Activated CD4-positive, alpha-beta memory T cell treated with anti-CD3 and anti-CD28 coated beads for 36 hours (primary cell): ENCODE measurements around the gene SCN5A. TPM values are rescaled to one million over a fixed set of nuclear protein-coding genes. Genes with fewer than 3 reads are reported as not detected.

ENCODE experiments used
- CTCF ChIA-PET: fragments of 350-600 bp; sonication (Branson Sonifier 250); formaldehyde crosslinking; loops from one replicate; lab custom pipeline; 2021; ENCODE audit warnings: antibody characterized with exemption, inconsistent platforms; lab: Charles Lee
- POLR2A ChIA-PET: fragments of 350-600 bp; sonication (Branson Sonifier 250); formaldehyde crosslinking; loops from one replicate; lab custom pipeline; 2021; ENCODE audit warnings: antibody characterized with exemption; lab: Charles Lee
- DNase-seq: peaks from one replicate; pipeline ENCODE4 v3.0.0-alpha.2; 2020
- H3K27ac Mint-ChIP-seq: one replicate; pipeline ENCODE4 v1.8.0; 2021; ENCODE audit warnings: mixed read lengths
- H3K27me3 Mint-ChIP-seq: one replicate; pipeline ENCODE4 v1.8.0; 2021; ENCODE audit warnings: mixed read lengths
- H3K36me3 Mint-ChIP-seq: one replicate; pipeline ENCODE4 v1.8.0; 2021; ENCODE audit warnings: mixed read lengths
- H3K4me1 Mint-ChIP-seq: one replicate; pipeline ENCODE4 v1.8.0; 2021; ENCODE audit warnings: low read depth, mixed read lengths
- H3K4me3 Mint-ChIP-seq: one replicate; pipeline ENCODE4 v1.8.0; 2021; ENCODE audit warnings: mild to moderate bottlenecking, mixed read lengths
- H3K9me3 Mint-ChIP-seq: one replicate; pipeline ENCODE4 v1.8.0; 2021; ENCODE audit warnings: mixed read lengths
- intact Hi-C: fragments of 100-400 bp; cut with micrococcal nuclease; formaldehyde crosslinking; loops from one replicate; pipeline ENCODE4 v1.15.1; 2023
- total RNA-seq, 2 experiments: library from RNA; stranded (reverse); gene quantifications; one replicate each; pipeline ENCODE4 v1.2.3, GENCODE V29; 2021

SCN5A gene
- total RNA-seq, 2 experiments from 2014 or later, result 0.12 to 0.34 TPM

DNA sequence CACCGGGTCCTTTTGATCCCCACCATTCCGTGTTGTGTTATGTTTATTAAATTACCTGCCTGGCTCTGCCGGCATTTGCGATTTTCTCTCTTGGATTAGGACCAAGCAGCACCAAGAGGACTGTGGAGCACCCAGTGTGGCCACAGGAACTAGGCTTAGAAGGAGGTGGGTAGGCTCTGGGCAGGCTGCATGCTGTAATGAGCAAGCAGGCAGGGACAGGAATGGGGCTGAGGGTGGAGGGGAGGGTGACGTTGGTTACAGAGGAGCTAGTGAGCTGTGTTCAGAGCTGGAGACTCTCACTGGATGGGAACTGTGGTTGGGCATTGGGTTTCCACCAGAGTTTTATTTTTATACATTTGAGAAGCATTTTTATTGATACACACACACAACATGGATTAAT, 7.9 kb upstream of the SCN5A start:
- ChIA-PET POLR2A (no interaction called here), CTCF (interaction anchor here (0.6 to 6.5 kb wide), 3 partner anchors 36 to 684 kb away, joined by 4 to 77 read pairs (median 5); no protein-coding TSS in a partner anchor)
- intact Hi-C loops, result no loop called here
- Mint-ChIP-seq H3K4me1 (peaks cover 4% of the 10 kb centered on the region), H3K9me3 (peaks cover 4% of the 10 kb centered on the region), H3K27ac (no peak overlapping the region), H3K36me3 (peaks cover 3% of the 10 kb centered on the region), H3K27me3 (peaks cover 29% of the 10 kb centered on the region), H3K4me3 (no peak overlapping the region)
- DNase-seq, result no peak

DNA sequence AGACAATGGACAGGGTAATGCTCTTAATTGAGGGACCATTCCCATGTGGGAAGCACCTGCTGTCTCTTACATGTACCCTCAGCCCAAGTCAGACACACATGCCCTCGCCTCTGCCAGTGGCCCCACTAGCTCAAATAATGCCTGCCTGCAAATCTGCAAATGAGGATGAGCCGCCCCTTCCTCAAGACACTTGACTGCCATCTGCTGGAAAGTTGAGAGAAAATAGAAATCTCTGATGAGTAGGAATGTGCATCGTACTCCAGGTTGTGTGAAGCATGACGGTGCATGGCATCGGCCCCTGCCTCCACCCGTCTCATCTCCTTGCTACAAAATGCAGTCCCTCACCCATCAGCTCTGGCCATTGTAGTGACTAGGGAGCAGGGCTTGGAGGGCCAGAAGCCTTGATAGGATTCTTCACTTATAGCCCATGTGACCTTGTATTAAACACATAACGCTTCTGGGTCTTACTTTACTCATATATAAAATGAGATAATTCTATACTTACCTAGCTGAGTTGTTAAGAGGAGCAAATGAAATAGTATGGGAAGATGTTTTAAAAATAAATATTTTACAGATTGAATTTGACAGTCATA, 6.3 kb upstream of the SCN5A start:
- intact Hi-C loops, result no loop called here
- Mint-ChIP-seq H3K4me1 (peaks cover 7% of the 10 kb centered on the region), H3K27me3 (peaks cover 32% of the 10 kb centered on the region), H3K36me3 (peaks cover under 1% of the 10 kb centered on the region), H3K9me3 (peaks cover 1% of the 10 kb centered on the region), H3K4me3 (no peak overlapping the region), H3K27ac (no peak overlapping the region)
- ChIA-PET POLR2A (no interaction called here), CTCF (interaction anchor here (0.6 to 6.5 kb wide), 14 partner anchors 9 to 749 kb away, joined by 3 to 77 read pairs (median 4); partner anchors contain the start of genes EXOG and XYLB)
- peak; percentile 18 for DNase-seq

DNA sequence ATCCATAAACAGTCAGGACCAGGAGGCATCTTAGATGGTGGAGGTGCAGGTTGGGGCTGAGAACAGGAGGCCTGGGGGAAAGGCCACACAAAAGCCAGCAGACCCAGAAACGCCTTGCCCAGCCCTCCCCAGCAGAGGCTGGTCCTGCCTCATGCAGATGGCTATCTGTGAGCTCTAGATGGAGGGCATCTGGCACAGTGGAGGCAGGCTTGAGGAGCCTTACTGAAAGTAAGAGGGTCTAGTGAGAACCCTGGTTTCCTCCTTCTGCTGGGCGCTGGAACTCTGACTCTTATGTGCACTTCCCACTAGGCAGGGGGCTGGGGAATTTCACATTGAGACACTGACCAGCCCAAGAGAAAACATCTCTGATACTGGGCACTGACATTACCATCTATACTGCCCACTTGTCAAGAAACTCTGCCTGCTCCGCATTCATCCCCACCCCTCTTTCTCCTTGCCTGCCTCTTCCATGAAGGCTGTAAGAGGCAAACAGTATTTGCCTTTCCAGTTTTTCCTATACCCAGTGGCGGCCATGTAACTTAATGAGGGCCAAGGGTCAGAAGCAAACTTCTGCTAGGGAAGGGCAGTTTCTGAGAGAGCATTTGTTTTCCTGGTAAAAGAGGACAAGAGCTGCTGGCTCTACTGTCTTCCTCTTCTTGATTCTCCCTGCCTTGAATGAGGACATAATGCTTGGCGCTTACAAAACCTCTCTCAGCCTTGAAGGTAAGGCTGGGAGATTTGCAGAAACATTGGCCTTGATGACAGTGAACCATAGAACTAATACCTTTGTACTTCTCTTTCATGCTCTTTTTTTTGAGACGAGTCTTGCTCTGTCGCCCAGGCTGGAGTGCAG, 4.4 kb upstream of the SCN5A start:
- no peak for DNase-seq
- Mint-ChIP-seq H3K4me1 (peaks cover 7% of the 10 kb centered on the region), H3K36me3 (no peaks in the 10 kb centered on the region), H3K27me3 (peaks cover 26% of the 10 kb centered on the region), H3K4me3 (no peak overlapping the region), H3K9me3 (no peaks in the 10 kb centered on the region), H3K27ac (no peak overlapping the region)
- CTCF ChIA-PET, result interaction anchor here (3.6 to 6.5 kb wide), 2 partner anchors 133 to 134 kb away, joined by 77 to 81 read pairs; no protein-coding TSS in a partner anchor
- POLR2A ChIA-PET, result no interaction called here
- intact Hi-C loops, result no loop called here

DNA sequence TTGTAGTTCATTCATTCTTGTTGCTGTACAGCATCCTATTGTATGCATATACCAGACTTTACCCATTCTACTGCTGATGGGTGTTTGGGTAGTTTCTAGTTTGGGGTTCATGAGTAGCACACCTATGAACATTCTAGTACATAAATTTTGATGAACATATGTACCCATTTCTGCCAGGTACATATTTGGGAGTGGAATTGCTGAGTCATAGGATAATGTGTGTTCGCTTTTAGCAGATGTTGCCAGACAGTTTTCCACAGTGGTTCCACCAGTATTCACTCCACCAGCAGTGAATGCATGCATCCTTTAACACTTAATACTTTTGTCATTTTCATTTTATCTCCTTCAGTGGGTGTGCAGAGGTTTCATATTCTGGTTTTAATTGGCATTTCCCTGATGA, 3.4 kb upstream of the SCN5A start:
- ChIA-PET CTCF (interaction anchor here (2.9 to 3.6 kb wide), 3 partner anchors 9 to 156 kb away, joined by 15 to 81 read pairs (median 17); partner anchors contain the start of gene EXOG), POLR2A (no interaction called here)
- no peak overlapping the region for H3K4me3 Mint-ChIP-seq
- intact Hi-C loops, result no loop called here
- no peak overlapping the region for H3K27ac Mint-ChIP-seq
- H3K36me3 Mint-ChIP-seq, result no peaks in the 10 kb centered on the region
- H3K9me3 Mint-ChIP-seq, result no peaks in the 10 kb centered on the region
- peaks cover 11% of the 10 kb centered on the region for H3K4me1 Mint-ChIP-seq
- no peak for DNase-seq
- peaks cover 21% of the 10 kb centered on the region for H3K27me3 Mint-ChIP-seq

DNA sequence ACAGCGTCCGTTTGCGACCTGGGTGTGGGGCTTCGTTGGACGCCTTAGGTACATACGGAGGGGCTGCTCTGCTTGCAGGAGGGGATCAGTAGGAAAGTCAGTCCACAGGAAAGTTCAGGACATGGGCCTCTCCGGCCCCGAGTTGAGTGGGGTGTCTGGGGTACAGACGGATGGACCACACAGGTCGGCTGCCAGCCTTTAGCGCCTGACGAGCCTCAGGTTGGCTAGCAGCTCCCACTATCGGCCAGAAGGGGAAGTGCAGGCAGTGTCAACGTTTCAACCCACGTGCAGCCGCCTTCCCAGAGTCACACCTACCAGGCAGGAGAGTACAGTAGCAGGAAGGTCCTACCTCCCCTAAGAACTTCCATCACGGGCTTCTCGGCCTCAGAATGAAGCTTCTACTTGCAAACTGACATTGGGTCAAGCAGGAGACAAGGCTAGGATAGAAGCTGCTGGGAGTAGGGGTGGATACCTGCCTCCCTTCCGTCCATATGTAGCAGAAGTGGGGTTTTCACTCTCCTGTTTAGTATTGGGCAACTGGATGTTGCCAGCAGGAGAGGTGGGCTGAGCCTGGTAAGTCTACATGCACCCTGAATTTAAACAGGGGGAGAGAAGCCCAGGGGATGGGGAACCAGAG, 1.8 kb upstream of the SCN5A start:
- Mint-ChIP-seq H3K36me3 (no peaks in the 10 kb centered on the region), H3K27me3 (peaks cover 13% of the 10 kb centered on the region), H3K9me3 (no peaks in the 10 kb centered on the region), H3K27ac (no peak overlapping the region), H3K4me1 (peaks cover 11% of the 10 kb centered on the region), H3K4me3 (peak overlapping the region; percentile 10)
- CTCF ChIA-PET, result interaction anchor here (0.6 to 3.6 kb wide), 27 partner anchors 9 to 1219 kb away, joined by 3 to 81 read pairs (median 4); partner anchors contain the start of genes EXOG and OXSR1
- intact Hi-C loops, result loop anchor here (1.0 kb wide), 2 partner anchors 130 to 155 kb away; partner anchors contain the start of gene EXOG
- peak; percentile 80 for DNase-seq
- POLR2A ChIA-PET, result no interaction called here

DNA sequence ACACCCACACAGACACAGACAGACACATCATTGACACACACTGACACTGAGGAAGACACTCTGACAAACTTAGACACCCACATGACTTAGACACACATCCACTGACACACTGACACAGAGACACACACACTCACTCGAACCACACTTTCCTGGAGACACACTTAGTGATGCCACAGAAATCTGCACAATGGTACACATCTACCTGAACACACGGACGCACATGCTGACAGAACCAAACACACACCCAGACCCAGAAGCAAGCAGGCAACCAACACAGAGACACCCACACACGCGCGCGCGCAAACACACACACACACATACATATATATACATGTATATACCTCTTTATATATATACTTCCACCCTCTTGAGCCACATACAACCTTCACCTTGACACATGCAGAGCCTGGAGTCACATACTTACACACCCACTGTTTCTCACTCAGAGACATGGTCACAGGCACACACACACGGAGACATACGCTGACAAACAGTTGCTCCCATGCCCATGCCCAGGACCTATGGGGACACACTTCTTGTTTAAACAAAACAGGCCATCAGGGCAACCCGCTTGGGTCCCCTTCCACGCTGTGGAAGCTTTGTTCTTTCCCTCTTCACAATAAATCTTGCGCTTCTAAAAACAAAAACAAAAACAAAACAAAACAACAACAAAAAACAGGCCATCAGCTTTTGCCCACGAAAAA, 913 bp upstream of the SCN5A start:
- intact Hi-C loops, result no loop called here
- no peak for DNase-seq
- Mint-ChIP-seq H3K4me3 (no peak overlapping the region), H3K4me1 (peaks cover 6% of the 10 kb centered on the region), H3K9me3 (no peaks in the 10 kb centered on the region), H3K27ac (no peak overlapping the region), H3K36me3 (no peaks in the 10 kb centered on the region), H3K27me3 (peaks cover 11% of the 10 kb centered on the region)
- CTCF ChIA-PET, result interaction anchor here (0.6 to 3.6 kb wide), 24 partner anchors 8 to 541 kb away, joined by 3 to 81 read pairs (median 4); partner anchors contain the start of genes EXOG and OXSR1
- POLR2A ChIA-PET, result no interaction called here

DNA sequence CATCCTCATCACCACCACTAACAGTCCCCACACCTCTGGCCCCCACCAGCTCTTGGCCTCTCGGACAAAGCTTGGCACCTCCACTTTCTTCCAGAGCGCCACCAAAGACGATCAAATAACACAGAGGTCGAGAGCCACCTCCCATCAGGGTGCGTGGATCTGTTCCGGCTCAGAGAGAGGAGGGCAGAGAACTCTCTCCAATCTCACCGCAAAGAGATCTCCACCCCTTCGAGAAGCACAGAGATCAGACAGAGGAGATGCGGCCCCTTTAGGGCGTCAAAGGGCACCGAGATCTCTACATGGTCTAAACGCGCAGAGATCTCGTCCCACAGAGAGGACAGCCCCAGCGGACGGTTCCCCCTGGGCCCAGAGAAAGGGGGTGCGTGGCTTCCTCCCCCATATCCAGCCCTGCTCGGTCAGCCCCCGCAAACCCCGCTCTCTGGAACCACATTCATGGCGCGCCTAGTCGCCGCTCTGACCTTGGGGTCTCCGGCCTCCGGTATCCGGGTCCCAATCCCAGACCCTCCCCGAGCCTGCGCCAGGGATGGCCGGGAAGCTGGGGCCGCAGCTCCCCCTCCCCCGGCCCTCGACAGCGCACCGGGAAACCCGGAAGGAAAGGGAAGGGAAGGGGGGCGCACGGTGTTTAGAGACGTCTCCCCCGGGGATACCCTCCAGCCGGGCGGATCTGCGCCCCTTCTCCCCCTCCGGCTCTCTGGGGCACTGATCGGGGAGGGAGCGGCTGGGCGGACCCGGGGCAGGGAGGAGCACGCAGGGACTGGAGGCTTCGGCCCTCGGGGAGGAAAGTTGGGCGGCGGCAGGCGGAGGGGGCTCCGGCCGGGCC, 608 bp downstream of the SCN5A start:
- H3K27ac Mint-ChIP-seq, result no peak overlapping the region
- no peaks in the 10 kb centered on the region for H3K9me3 Mint-ChIP-seq
- no peak for DNase-seq
- ChIA-PET POLR2A (interaction anchor here (0.6 kb wide), 1 partner anchor 152 kb away, joined by 4 read pairs; no protein-coding TSS in a partner anchor), CTCF (interaction anchor here (3.7 kb wide), 1 partner anchor 128 kb away, joined by 18 read pairs; no protein-coding TSS in a partner anchor)
- H3K36me3 Mint-ChIP-seq, result no peaks in the 10 kb centered on the region
- H3K4me3 Mint-ChIP-seq, result peak overlapping the region; percentile 59
- peaks cover 15% of the 10 kb centered on the region for H3K27me3 Mint-ChIP-seq
- intact Hi-C loops, result loop anchor here (5.0 kb wide), 1 partner anchor 302 kb away; the partner anchor contains the start of gene XYLB
- H3K4me1 Mint-ChIP-seq, result peaks cover 6% of the 10 kb centered on the region

DNA sequence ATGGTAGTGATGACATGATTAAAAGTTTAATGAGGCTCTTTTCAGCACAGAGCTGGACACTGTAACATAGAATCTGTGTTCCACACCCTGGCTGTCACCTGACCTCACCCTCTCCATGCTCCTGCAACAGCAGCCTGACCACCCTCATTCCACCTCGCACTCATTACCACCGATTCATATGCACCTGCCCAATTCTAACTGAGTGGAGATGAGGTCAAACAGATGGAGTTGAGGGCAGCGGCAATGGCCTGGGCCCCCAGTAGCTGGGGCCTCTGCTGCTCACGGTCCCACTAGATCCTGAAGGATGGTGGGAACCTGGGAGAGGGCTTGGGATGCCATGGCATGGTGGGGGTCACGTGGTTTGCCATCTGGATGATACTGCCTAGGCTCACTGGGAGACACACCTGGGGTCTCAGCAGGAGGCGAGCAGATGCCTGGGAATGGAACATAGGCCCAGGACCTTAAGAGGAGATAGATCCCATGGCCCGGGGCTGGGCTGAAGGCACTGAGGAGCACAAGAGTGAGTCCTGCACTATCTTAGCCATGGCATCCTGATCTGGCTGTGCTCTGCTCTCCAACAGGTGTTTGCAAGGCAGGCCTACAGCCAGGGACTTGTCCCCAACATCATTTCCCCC, 1.3 kb downstream of the SCN5A start:
- POLR2A ChIA-PET, result no interaction called here
- H3K27me3 Mint-ChIP-seq, result peaks cover 10% of the 10 kb centered on the region
- no peak overlapping the region for H3K27ac Mint-ChIP-seq
- DNase-seq, result no peak
- intact Hi-C loops, result loop anchor here (5.0 kb wide), 1 partner anchor 301 kb away; the partner anchor contains the start of gene XYLB
- CTCF ChIA-PET, result interaction anchor here (1.8 to 3.7 kb wide), 3 partner anchors 127 to 352 kb away, joined by 7 to 18 read pairs (median 15); no protein-coding TSS in a partner anchor
- no peaks in the 10 kb centered on the region for H3K36me3 Mint-ChIP-seq
- peak overlapping the region; percentile 59 for H3K4me3 Mint-ChIP-seq
- H3K4me1 Mint-ChIP-seq, result peaks cover 6% of the 10 kb centered on the region
- no peaks in the 10 kb centered on the region for H3K9me3 Mint-ChIP-seq

DNA sequence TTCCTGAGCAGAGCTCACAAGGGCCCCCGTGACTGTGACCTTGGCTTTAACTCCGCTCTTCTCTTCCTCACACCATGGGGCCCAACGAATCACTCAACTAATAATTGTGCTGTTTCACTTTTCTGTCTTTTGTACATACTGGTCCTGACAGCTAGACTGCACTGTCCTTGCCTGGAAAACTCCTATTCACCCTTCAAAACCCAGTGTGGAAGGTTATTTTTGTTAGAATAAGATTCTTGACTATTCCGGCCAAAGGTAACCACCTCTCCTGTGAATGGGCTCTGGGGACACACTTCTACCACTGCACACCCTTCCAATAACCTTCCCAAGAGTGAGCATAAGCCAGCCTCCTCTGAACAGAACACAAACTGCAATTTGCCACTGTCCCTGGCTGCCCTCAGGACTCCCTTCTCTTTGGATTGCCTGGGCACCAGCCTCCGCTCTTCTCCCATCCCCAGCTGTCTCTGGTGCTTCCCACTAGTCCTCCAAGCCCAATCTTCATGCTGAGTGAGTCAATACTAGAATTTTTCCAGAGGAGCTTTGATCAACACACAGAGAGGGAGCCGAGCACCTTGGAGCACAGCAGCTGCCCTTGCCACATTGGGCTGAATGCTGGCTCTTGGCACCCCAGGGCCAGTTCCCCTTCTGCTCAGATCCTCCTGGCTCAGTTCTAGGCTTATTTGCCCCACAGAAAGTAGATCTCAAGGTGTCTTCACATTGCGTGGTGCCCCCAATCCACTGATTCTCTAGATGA, 2.1 kb downstream of the SCN5A start:
- no peaks in the 10 kb centered on the region for H3K9me3 Mint-ChIP-seq
- peaks cover 9% of the 10 kb centered on the region for H3K27me3 Mint-ChIP-seq
- H3K4me1 Mint-ChIP-seq, result peaks cover 6% of the 10 kb centered on the region
- no peak for DNase-seq
- ChIA-PET CTCF (interaction anchor here (0.9 to 3.7 kb wide), 12 partner anchors 8 to 591 kb away, joined by 3 to 18 read pairs (median 4); partner anchors contain the start of gene EXOG), POLR2A (no interaction called here)
- no peak overlapping the region for H3K4me3 Mint-ChIP-seq
- no peak overlapping the region for H3K27ac Mint-ChIP-seq
- intact Hi-C loops, result loop anchor here (5.0 kb wide), 1 partner anchor 300 kb away; the partner anchor contains the start of gene XYLB
- no peaks in the 10 kb centered on the region for H3K36me3 Mint-ChIP-seq
